SK-N-SH treated with all-trans-retinoic acid at 6 μM for 48 hours (cell line): ENCODE data around the gene RYR1.

Source experiments
- CSDC2 ChIP-seq: fragments of 250-450 bp; sonication (Bioruptor Pico); IDR thresholded peaks from 2 replicates; pipeline ENCODE4 v1.5.0; 2020; ENCODE audit warnings: mild to moderate bottlenecking, moderate library complexity
- ZNF565 ChIP-seq: fragments of 450-650 bp; formaldehyde crosslinking; conservative IDR thresholded peaks from 2 replicates; pipeline ENCODE4 v1.5.0; 2020; ENCODE audit warnings: low read depth, mild to moderate bottlenecking, moderate library complexity

DNA sequence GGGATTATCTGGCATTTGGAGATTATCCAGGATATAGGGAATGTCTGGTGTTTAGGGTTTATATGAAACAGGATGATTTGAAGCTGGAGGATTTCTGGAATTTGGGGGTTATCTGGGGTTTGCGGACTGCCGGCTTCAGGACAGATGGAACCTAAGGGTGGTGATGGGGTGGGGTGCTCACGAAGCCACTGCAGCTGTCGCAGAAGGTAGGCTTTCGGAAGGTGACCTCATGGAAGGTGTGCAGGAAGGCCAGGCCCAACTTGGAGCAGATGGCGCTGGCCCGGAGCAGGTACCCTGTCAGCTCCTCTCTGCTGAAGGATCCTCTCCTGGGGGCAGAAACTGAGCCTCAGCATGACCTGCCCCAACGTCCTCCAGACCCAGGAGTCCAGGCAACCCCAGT lies 21.0 kb upstream of the RYR1 start:
- TF ChIP-seq CSDC2 (CRISPR knock-in tag) (no peak), ZNF565 (CRISPR knock-in tag) (no peak)
